Panc1 (cell line): ENCODE measurements around the gene NEK6. TPM values are rescaled to one million over a fixed set of nuclear protein-coding genes. Genes with fewer than 3 reads are reported as not detected.

Source experiments
- ATAC-seq: fragments of 200-7000 bp; cut with Tn5 transposase; 2 replicates; pipeline ENCODE4 v1.9.1; 2020; ENCODE audit warnings: mild to moderate bottlenecking, moderate library complexity
- BruUV-seq: library from RNA; stranded (reverse); fragments of 400-500 nt; replicated peaks from 2 replicates; lab custom pipeline; 2021; lab: Mats Ljungman, UMichigan
- CTCF ChIA-PET: fragments of 300-600 bp; sonication (Branson Sonifier 250); formaldehyde crosslinking; loops from one replicate; lab custom pipeline; 2022; ENCODE audit warnings: antibody characterized with exemption; lab: Charles Lee
- POLR2A ChIA-PET: fragments of 300-600 bp; sonication (Branson Sonifier 250); formaldehyde crosslinking; loops from one replicate; lab custom pipeline; 2022; ENCODE audit warnings: antibody characterized with exemption; lab: Charles Lee
- DNase-seq: peaks from one replicate; pipeline ENCODE4 v3.0.0-alpha.2; 2010; ENCODE audit warnings: low read depth, low spot score
- H3K27ac ChIP-seq: 2 replicates; pipeline ENCODE4 v1.5.1; 2011; ENCODE audit warnings: mild to moderate bottlenecking, low read length, inconsistent platforms
- H3K27me3 ChIP-seq: fragments of 200-500 bp; sonication (Bioruptor generic); 2 replicates; pipeline ENCODE4 v1.6.0; 2014; ENCODE audit warnings: low read length, inconsistent platforms; ENCODE audit not compliant: control insufficient read depth, insufficient read depth
- H3K36me3 ChIP-seq: fragments of 200-500 bp; sonication (Bioruptor generic); 2 replicates; pipeline ENCODE4 v1.5.1; 2014; ENCODE audit warnings: inconsistent platforms, mild to moderate bottlenecking, low read length, moderate library complexity; ENCODE audit not compliant: control insufficient read depth, insufficient read depth
- H3K4me1 ChIP-seq: 2 replicates; pipeline ENCODE4 v1.5.1; 2011; ENCODE audit warnings: inconsistent platforms, mild to moderate bottlenecking, low read length, moderate library complexity; ENCODE audit not compliant: control insufficient read depth, insufficient read depth
- H3K4me3 ChIP-seq, 2 experiments: 2 replicates each; pipeline ENCODE4 v1.5.1; 2011 to 2012; ENCODE audit warnings: low read depth in 2 of 2, low read length in 2 of 2, mild to moderate bottlenecking in 2 of 2, inconsistent platforms in 1 of 2, moderate library complexity in 1 of 2
- H3K9me3 ChIP-seq: fragments of 200-500 bp; sonication (Bioruptor generic); 2 replicates; pipeline ENCODE4 v1.5.1; 2014; ENCODE audit warnings: low read depth, mild to moderate bottlenecking, inconsistent platforms, low read length, moderate library complexity; ENCODE audit not compliant: control insufficient read depth, insufficient read depth
- CTCF ChIP-seq: fragments of 450-650 bp; IDR thresholded peaks from 2 replicates; pipeline ENCODE4 v1.5.1; 2017; ENCODE audit warnings: mild to moderate bottlenecking
- POLR2AphosphoS5 ChIP-seq: IDR thresholded peaks from 2 replicates; pipeline ENCODE4 v1.6.1; 2012; ENCODE audit warnings: mild to moderate bottlenecking, low read depth, low read length, moderate library complexity
- REST ChIP-seq, 2 experiments: IDR thresholded peaks; 2 replicates each; pipeline ENCODE4 v1.6.1; 2011 to 2012; ENCODE audit warnings: low read depth in 2 of 2, control low read depth in 1 of 2, low read length in 1 of 2, mild to moderate bottlenecking in 1 of 2, moderate library complexity in 1 of 2; ENCODE audit not compliant: insufficient read depth in 1 of 2
- SIN3A ChIP-seq: IDR thresholded peaks from 2 replicates; pipeline ENCODE4 v1.6.1; 2012; ENCODE audit warnings: low read depth, mild to moderate bottlenecking, low read length, moderate library complexity, borderline replicate concordance; ENCODE audit not compliant: insufficient read depth
- TCF7L2 ChIP-seq: IDR thresholded peaks from 2 replicates; pipeline ENCODE4 v1.6.1; 2011; ENCODE audit warnings: mild to moderate bottlenecking, low read depth, low read length, inconsistent platforms
- in situ Hi-C: cut with HindIII; loops from 2 replicates; pipeline ENCODE4 v1.10.0; 2016; ENCODE audit warnings: low sequenced_read_pairs, low pct_unique_long_range_greater_than_20kb
- intact Hi-C: fragments of 100-400 bp; cut with micrococcal nuclease; formaldehyde crosslinking; loops from one replicate; pipeline ENCODE4 v1.10.0; 2022; ENCODE audit not compliant: unreplicated experiment
- total RNA-seq: library from RNA; stranded (reverse); gene quantifications from one replicate; pipeline ENCODE4 v1.2.1, GENCODE V29; 2021; ENCODE audit not compliant: unreplicated experiment

Gene NEK6
- total RNA-seq, 1 experiment from 2014 or later, result 56.3 TPM

- Histone ChIP-seq H3K36me3 (no peaks in the 10 kb centered on the region), H3K4me3 (no peak overlapping the region), H3K9me3 (no peaks in the 10 kb centered on the region), H3K4me1 (peaks cover 63% of the 10 kb centered on the region), H3K27ac (peak overlapping the region; percentile 94), H3K27me3 (no peaks in the 10 kb centered on the region)
- TF ChIP-seq REST (IDR thresholded peaks at IDR 0.05; ENCODE audit: insufficient read depth in 1 of 2, low read depth in 2 of 2, low read length in 1 of 2) (no peak), POLR2AphosphoS5 (no peak), SIN3A (no peak), CTCF (no peak), TCF7L2 (no peak)
- no TSS peak for BruUV-seq
- DNase-seq, result no peak
- ChIA-PET POLR2A (no interaction called here), CTCF (no interaction called here)
- in situ Hi-C loops (no loop called here), intact Hi-C loops (no loop called here)
- ATAC-seq, result no peak
Measured at GRCh38 chr9:124307379-124308030, 49.8 kb downstream of the NEK6 start.

- ChIA-PET CTCF (no interaction called here), POLR2A (interaction anchor here (0.5 kb wide), 1 partner anchor 45 kb away, joined by 3 read pairs; no protein-coding TSS in a partner anchor)
- Histone ChIP-seq H3K9me3 (no peaks in the 10 kb centered on the region), H3K36me3 (no peaks in the 10 kb centered on the region), H3K4me1 (peaks cover 51% of the 10 kb centered on the region), H3K27ac (peak overlapping the region; percentile 94), H3K4me3 (no peak overlapping the region), H3K27me3 (no peaks in the 10 kb centered on the region)
- TF ChIP-seq REST (IDR thresholded peaks at IDR 0.05; ENCODE audit: insufficient read depth in 1 of 2, low read depth in 2 of 2, low read length in 1 of 2) (no peak), POLR2AphosphoS5 (no peak), SIN3A (no peak), CTCF (no peak), TCF7L2 (no peak)
- ATAC-seq (peak; percentile 55), DNase-seq (no peak)
- no TSS peak for BruUV-seq
- intact Hi-C loops, result no loop called here
- in situ Hi-C loops, result no loop called here
Measured at GRCh38 chr9:124308606-124309491, 51.1 kb downstream of the NEK6 start.
